GM12801 (cell line): Measurements from ENCODE around the gene CCDC12.

Experiments
- CTCF ChIP-seq: IDR thresholded peaks from one replicate; pipeline ENCODE4 v1.5.1; 2011; ENCODE audit warnings: control low read depth; ENCODE audit not compliant: insufficient read length; ENCODE audit errors: extremely low read depth

The CCDC12 gene

GRCh38 chr3:46927718-46928073, 48.8 kb downstream of the CCDC12 start:
- TF ChIP-seq CTCF = no peak

- TF ChIP-seq CTCF = no peak
Measured at GRCh38 chr3:46926871-46927717, 49.5 kb downstream of the CCDC12 start.

GRCh38 chr3:46926447-46926846, 50.1 kb downstream of the CCDC12 start:
- no peak for TF ChIP-seq CTCF

DNA sequence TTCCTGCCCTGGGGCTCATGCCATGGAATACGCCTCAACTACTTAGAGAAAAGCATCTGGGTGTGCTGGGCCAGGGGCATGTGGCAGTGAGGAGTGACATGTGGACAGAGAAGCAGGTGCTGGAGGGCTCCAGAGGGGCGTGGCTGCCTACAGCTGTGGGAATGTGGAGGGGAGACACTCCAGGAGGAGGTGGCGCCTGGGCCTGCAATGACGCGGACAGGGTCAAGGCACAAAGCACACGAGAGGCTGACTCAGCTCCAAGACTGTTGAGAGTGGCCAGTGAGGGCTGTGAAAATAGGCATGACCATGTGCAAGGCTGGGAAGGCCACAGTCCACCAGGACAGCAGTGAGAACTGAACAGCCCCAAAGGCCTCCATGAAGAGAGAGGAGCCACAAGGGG, 50.5 kb downstream of the CCDC12 start:
- no peak for TF ChIP-seq CTCF

- no peak for TF ChIP-seq CTCF
Measured at GRCh38 chr3:46925585-46925934, 51.0 kb downstream of the CCDC12 start.

- no peak for TF ChIP-seq CTCF
Measured at GRCh38 chr3:46924921-46925584, 51.5 kb downstream of the CCDC12 start.

DNA sequence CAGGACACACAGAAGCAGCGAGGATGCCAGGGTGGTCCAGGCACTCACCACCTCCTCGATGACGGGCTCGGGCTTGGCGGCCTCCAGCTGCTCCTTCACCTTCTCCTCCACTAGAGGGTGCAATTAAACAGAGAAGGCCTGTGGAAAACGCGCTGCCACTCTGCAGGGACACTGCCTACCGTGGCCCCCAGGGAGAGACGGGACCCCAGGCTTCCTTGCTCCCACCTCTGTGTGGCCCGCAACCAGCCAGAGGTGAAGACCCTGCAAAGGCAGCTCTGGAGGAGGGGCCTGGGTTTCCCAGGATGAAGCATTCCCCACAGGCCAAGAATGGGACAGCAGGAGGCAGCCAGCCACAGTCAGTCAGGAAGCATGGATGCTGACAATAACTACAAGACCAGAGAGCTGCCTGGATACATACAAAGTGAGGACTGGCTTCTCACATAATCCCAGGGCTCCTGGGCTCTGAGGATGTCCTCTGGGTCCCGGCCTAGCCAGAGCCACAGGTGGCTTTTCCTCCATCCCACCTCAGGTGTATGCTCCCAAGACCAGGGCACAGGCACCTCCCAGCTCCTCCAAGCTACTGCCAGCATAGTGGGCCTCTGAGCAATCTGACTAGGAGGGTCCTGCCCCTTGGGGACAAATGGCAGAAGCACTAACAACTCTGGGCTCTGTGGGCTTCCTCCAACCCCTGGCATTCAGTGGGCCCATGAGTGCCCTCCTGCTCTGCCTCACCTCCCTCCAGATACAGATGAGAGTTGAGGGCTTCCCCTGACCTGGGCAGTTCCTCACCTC, 52.8 kb downstream of the CCDC12 start:
- no peak for TF ChIP-seq CTCF
